IPS DF 4.7 (cell line): Measurements from ENCODE around the gene GALNT2.

ENCODE experiments used
- DNase-seq: peaks from one replicate; pipeline ENCODE4 v3.0.0-alpha.2; 2013; ENCODE audit warnings: low spot score; ENCODE audit errors: extremely low read depth

The GALNT2 gene

GRCh38 chr1:230288641-230289349 is 221.8 kb downstream of the GALNT2 start:
- DNase-seq = no peak

GRCh38 chr1:230289350-230289644 is 222.3 kb downstream of the GALNT2 start:
- no peak for DNase-seq

- DNase-seq = no peak
These were observed 224.9 kb downstream of the GALNT2 start for GRCh38 chr1:230291731-230292620.

- DNase-seq = no peak
These were observed 225.8 kb downstream of the GALNT2 start for GRCh38 chr1:230292689-230293389.

- DNase-seq = no peak
These were observed 226.3 kb downstream of the GALNT2 start for GRCh38 chr1:230293390-230293700.

- no peak for DNase-seq
These were observed 228.3 kb downstream of the GALNT2 start for GRCh38 chr1:230295367-230295766.

- no peak for DNase-seq
These were observed 232.4 kb downstream of the GALNT2 start for GRCh38 chr1:230299191-230300006.

GRCh38 chr1:230300322-230301301 is 233.6 kb downstream of the GALNT2 start:
- DNase-seq = no peak

- no peak for DNase-seq
These were observed 234.3 kb downstream of the GALNT2 start for GRCh38 chr1:230301322-230301721.

- no peak for DNase-seq
These were observed 234.8 kb downstream of the GALNT2 start for GRCh38 chr1:230301822-230302221.

GRCh38 chr1:230303069-230303468 is 236.0 kb downstream of the GALNT2 start:
- no peak for DNase-seq

- DNase-seq = no peak
These were observed 236.8 kb downstream of the GALNT2 start for GRCh38 chr1:230303822-230304221.

- no peak for DNase-seq
These were observed 239.1 kb downstream of the GALNT2 start for GRCh38 chr1:230306169-230306568.

GRCh38 chr1:230307213-230307612 is 240.2 kb downstream of the GALNT2 start:
- no peak for DNase-seq

GRCh38 chr1:230308039-230308438 is 241.0 kb downstream of the GALNT2 start:
- DNase-seq = no peak

- DNase-seq = no peak
These were observed 241.8 kb downstream of the GALNT2 start for GRCh38 chr1:230308821-230309220.

- no peak for DNase-seq
These were observed 242.7 kb downstream of the GALNT2 start for GRCh38 chr1:230309646-230310177.

- DNase-seq = peak; percentile 44
These were observed 243.5 kb downstream of the GALNT2 start for GRCh38 chr1:230310381-230311163.

- DNase-seq = no peak
These were observed 245.6 kb downstream of the GALNT2 start for GRCh38 chr1:230312676-230313075.
